ENCODE results near the gene TOR1AIP1.
"Not testable (repeated sequence)": the region's sequence is repeated elsewhere in the genome, so short reads cannot be mapped to it uniquely, and the experiment has no call there.

TOR1AIP1 gene

DNA sequence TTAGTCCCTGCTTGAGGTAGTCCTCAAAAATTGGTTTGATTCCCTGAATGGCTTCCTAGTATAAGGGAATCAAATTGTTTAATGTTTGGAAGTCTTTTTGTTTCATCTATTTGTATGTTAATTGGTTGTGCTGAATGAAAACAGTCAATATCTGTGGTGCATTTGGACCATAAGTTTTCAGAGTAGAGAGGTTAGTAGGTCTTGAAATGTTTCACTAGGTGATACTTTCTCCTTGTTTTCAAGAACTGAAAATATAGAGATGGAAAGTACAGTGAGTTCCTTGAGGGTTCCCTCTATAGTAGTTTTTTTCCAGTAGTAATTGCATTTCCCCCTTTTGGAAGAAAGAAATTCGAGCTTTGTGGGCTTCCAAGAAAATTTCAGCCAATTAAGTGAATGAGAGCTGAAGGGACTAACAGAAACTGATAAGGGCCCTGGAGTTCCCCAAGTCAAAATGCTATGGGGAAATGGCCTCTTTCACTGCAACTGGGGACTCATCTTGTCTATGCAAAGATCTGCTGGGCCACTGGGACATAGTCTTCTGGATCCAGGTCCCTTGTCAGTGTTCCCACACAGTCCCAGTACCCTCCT is 53.9 kb downstream of the TOR1AIP1 start:
- DNase-seq = no peak

DNA sequence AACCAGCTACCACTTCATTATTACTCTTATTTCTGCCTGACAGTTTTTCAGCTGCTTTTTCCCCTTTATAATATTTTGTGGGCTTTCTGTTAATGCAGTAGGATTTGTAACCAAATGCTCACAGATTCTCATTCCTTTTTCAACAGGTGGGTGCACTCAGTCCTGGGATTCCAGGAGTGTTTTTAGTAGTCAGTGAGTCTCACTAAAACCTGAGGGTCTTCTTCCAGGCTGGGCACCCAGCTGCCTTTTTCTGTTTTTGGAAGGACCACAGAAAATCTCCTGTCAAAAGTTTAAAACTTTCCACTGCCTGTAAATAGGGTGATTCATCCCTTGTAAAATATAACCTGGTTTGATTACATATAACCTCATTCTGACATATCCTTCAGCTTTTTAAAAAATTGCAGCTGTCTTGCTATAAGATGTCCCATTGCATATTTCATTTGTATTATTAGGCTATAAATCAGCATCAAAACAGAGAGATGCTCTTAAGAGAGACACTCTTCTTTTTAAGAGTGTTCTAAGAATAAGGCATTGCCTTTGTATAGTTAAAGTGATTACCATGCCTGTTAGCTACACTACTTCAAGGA is 55.7 kb downstream of the TOR1AIP1 start:
- DNase-seq = no peak

DNA sequence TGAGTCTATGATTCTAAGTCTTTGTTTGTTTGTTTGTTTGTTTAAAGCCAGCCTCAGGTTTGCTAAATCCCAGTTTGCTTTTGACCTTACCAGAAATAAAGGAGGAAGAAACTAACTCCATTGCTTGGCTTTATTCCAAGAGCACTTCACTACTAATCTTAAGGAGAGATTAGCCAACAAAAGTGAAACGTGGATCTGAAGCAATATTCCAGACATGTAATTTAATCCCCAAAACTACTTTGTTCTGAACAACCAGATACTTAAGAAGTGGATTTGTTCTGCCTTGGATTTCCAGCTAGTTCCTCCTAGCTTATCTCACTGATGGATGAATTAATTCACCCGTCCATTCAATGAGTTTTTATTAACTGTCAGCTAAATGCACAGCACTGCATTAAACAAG is 56.7 kb downstream of the TOR1AIP1 start:
- no peak for DNase-seq

DNA sequence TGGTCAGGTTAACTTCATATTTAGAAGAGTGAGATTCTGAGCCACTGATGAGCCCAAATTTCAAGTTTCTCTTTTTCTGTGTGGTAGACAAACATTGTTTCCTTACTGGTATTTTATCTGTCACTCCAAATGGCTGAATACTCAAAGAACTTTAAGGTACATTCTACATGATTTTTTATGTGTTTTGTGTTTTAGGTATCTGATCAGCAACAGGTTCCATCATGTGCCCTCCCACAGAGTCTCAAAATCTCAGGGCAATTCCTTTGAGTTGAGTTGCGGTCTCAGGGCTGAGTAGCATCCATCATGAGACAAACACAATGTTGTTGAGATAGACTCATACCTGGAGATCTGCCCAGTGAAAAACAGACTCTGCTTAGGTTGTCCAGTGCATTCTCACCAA is 57.9 kb downstream of the TOR1AIP1 start:
- no peak for DNase-seq

DNA sequence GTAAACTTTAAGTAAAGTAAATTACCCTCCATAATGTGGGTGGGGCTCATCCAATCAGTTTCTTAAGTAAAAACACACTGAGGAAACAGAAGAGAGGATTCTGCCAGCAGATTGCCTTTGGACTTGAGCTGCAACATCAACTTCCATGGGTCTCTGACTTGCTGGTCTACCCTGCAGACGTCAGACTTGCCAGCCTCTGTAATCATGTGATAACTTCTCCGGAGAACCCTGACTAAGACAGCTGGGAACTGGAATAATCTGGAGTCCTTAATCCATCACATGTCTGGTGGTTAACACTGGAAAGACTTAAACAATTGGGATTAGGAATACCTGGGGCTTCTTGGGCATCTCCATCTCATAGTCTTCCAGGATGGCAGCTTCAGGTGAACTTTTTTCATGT is 59.4 kb downstream of the TOR1AIP1 start:
- no peak for DNase-seq

DNA sequence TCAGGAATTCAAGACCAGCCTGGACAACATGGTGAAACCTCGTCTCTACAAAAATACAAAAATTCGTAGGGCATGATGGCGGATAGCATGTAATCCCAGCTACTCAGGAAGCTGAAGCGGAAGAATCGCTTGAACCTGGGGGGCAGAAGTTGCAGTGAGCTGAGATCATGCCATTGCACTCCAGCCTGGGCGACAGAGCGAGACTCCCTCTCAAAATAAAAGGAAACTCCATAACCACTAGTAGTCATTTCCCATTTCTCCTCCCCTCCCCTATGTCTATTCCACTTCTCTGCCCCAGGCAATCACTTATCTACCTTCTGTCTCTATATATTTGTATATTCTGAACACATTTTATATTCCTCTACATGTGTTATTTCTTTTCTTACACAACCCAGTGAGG is 68.6 kb downstream of the TOR1AIP1 start:
- no peak for DNase-seq

DNA sequence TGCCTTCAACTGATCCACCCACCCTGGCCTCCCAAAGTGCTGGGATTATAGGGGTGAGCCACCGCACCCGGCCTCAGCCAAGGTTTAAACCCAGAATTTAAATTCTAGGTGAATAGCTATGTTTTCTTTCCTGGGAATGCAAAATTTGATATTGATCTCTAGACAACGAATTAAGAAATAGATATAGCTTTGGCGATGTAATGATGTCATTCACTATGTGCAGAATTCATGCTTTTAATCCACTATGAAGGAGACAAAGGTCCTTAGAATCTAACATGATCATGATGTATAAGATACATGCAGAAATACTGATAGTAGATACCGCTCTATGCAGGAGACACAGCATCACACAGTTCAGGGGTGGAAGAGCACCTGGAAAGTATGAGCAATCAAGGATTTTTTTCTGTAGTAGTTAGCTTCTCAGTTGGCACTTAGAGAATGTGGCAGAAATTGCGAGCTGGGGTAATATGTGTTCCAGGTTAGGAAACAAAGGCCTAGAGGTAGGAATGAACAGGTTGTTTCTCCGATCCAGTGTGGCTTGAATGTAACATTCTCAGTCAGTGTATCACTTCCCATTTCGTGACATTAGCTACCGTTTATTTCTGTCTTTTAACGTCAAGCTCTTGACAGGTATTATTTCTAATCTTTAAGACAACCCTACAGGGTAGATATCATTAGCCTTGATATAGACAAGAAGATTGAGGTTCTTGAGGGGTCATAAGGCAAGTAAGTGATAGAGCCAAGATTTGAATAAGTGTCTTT is 69.5 kb downstream of the TOR1AIP1 start:
- no peak for DNase-seq

DNA sequence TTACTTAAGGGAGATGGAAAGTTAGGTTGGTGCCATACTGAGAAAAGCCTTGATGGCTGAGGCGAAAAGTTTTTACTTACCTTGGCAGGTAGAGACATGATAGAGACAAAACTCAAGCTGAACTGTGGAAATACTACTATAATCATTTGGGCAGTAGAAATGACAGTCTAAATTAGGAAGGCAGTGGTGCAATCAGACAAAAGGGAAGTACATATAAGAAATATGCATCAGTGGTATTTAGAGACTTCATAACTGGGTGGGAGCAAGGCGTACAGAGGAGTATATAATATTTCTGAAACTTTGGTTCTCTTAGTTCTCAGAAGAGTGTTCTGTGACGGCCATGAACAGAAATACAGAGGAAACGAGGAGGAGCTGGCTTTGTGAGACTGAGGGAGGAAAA is 70.1 kb downstream of the TOR1AIP1 start:
- no peak for DNase-seq

DNA sequence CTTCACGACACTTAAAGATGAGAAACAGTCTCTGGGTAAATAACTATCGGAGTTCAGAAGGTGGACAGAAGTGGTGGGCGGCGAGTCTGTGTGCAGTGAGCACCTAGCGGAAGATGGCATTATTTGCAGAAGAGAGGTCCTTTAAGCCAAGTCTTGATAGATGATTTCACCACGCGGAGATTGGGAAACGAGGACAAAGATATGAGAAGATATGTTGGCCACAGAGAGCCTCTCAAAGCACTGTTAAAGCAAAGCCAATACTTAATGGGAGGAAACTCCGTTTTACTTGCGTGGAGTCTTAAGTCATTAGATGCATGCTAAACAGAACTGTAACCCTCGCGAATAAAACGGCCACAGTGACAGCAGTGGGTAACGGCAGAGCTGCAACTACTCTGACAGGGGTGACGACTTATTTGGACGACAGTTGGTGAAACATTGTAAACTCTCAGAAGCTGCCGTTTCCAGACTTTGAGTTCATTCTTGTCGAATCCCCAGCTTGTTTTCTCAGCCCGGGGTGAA is 71.9 kb downstream of the TOR1AIP1 start:
- DNase-seq = peak in 9 of 58 donors; percentile 4 to 90 (median 37)

DNA sequence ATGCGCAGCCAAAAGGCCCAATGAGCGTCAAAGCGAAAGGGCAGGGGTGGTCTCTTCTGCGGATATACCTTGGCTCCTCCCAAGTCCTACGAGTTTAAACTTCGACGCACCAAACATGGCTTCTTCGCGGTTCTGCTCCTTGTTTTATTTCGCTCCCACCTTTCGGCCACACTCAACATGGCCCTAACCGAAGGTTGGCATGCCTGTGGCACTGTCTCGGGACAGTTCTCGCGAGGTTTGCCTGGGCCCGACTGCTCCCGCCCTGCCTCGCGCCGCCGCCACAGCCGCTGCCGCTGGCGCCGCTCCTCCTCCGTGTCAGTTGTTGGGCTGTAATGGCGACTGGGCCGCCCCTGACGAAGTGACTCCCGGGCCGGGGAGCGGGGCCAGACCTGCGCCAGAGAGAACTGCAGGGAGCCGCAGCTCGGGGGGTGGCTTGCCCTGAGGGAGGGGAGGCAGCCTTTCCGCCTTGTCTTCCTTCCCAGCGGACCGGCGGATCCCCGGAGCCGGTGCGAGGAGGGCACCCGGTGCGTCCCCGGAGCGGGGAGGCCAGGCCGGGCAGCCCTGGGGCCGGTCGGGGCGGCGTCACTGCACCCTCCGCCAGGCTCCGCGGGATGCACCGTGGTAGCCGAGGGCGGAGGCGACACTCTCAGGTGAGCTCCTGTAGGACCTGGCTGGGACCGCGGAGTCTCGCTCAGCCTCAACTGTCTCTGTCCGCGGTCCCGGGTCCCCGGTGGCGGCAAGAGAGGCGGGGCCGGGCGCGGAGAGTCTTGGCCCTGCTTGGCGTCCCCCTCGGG is 72.6 kb downstream of the TOR1AIP1 start, which contains the start of gene CEP350:
CEP350 (plus strand) TSS at position 318 of the 794 bp plus-strand sequence. CDS start 31,372 bp downstream, outside the sequence.
- peak; percentile 63 to 98 (median 94) for DNase-seq

DNA sequence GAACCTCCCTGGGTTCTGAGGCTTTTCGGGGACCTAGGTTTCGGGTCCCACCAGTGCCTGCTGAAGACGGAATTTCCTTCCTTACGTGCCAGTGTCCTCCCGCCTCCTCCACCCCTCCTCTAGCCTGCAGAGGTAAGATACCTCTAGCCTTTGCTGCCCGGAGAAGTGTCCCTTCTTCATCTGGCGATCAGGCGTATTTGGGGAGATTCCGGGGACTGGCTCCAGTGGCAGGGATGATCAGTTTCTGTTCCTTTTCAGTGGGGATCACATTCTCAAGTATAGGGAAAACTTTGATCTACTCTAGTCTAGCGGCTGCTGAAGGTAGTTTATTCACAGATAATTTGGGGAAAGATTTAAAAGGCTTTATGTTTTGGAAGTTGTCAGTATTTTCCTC is 73.2 kb downstream of the TOR1AIP1 start:
- peak in 9 of 58 donors; percentile 35 to 70 (median 53) for DNase-seq

DNA sequence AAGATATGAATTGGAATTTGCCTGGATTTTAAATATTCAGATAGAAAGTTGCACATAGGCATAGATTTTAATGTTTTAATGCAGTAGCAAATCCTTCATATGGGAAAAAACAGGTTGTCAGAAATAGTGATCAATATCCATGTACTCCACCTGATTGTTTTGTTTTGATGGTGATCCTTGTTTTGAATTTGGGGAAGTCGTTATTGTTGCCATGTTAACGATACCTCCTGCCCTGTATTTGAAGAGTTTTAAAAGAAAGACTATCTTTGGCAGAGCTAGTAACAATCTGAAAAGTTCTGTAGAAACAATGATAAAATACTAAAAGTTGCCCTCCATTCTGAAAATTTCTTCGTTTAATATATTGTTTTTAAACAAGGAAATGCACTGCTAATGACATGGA is 73.6 kb downstream of the TOR1AIP1 start:
- DNase-seq = no peak

DNA sequence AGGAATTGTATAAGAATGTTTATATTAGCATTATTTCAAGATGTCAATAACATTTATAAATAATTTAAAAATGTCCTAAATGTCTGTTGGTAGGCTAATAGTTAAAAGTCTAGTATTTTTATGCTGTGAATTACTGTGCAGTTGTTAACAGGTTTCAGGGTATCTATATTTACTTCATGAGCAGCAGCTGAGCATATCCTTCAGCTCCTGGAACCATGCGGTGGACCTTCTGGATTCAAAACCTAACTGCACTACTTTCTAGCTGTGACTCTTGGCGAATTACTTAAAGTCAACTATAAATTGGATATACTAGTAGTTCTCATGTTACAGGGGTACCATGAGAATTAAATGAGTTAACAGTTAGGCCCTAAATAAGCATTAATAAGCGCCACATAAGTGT is 76.3 kb downstream of the TOR1AIP1 start:
- DNase-seq = no peak

DNA sequence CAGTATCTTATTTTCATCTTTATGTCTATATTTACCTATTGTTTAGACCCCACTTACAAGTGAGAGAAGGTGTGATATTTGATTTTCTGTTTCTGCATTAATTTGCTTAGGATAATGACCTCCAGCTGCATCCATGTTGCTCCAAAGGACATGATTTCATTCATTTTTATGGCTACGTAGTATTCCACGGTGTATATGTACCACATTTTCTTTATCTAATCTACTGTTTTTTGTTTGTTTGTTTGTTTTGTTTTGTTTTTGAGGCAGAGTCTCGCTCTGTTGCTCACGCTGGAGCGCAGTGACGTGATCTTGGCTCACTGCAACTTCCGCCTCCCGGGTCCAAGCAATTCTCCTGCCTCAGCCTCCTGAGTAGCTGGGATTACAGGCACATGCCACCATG is 80.1 kb downstream of the TOR1AIP1 start:
- not testable (repeated sequence) for DNase-seq

DNA sequence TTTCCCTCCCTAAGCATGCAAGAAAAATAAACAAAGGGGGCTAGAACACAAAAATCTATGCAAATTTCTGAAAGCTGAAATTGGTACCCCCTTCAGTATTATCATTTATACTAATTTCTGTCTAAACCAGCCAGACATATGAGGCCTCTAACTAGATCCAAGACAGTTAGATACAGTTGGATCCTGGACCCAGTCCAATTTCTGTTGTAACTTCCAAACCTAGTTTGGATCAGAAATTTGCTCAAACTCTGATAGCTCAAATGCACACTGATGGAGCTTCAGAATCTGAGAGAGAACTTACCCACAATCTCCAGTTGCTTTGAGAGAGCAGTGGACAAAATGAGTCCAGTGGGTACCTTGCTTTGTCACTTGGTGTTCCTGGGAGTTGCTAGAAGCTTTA is 84.5 kb downstream of the TOR1AIP1 start:
- no peak for DNase-seq

DNA sequence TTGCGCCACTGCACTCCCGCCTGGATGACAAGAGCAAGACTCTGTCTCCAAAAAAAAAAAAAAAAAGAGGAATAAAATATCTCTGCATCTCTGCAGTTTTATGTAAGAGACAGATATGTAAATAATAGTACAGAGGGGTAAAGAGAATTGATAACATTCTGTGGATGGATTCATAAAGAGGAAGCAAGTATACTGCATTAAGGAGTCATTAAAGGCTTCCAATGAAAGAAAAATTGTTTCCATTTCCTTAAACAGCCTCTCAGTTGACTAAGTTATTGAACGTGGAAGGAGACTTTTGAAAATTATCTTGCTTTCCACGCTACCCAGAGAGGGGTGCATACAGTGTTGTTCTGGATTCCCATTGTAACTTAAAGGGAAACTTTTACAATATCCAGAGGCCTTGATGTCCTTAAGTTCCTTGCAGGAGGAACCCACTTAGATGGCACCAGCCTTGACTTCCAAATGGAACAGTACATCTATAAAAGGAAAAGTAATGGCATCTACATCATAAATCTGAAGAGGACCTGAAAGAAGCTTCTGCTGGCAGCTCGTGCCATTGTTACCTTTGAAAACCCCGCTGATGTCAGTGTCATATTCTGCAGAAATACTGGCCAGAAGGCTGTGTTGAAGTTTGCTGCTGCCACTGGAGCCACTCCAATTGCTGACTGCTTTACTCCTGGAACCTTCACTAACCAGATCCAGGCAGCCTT is 86.4 kb downstream of the TOR1AIP1 start:
- DNase-seq = no peak

DNA sequence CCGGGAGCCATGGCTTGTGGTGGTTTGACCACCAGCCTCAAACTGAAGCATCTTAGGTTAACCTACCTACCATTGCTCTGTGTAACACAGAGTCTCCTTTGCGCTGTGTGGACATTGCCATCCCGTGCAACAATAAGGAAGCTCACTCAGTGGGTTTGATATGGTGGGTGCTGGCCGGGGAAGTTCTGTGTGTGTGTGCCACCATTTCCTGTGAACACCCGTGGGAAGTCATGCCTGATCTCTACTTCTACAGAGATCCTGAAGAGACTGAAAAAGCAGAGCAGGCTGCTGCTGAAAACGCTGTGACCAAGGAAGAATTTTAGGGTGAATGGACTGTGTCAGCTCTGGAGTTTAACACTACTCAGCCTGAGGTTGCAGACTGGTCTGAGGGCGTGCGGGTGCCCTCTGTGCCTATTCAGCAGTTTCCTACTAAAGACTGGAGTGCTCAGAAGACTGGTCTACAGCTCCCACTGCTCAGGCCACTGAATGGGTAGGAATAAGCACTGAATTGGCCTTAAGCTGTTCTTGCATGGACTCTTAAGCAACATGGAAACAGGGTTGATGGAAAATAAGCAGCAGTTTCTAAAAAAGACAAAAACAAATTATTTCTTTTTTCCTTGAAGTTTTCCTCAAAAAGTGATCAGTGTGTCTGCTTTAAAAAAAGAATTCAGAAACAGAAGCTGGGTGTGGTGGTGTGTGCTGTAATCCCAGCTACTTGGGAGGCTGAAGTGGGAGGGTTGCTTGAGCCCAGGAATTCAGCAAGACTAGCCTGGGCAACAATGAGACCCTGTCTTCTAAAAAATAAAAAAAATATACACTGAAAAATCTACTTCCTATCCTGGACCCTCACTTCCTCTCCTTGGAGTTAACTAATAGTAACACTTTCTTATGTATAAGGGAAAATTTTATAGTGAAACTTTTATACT is 87.2 kb downstream of the TOR1AIP1 start:
- DNase-seq = no peak

All from anterior cingulate cortex (tissue), 58 donors.